ENCODE measurements around the gene SOHLH1. TPM values are rescaled to one million over a fixed set of nuclear protein-coding genes. Genes with fewer than 3 reads are reported as not detected.

SOHLH1 gene
- total RNA-seq, 4 donors from 2014 or later: not detected

DNA sequence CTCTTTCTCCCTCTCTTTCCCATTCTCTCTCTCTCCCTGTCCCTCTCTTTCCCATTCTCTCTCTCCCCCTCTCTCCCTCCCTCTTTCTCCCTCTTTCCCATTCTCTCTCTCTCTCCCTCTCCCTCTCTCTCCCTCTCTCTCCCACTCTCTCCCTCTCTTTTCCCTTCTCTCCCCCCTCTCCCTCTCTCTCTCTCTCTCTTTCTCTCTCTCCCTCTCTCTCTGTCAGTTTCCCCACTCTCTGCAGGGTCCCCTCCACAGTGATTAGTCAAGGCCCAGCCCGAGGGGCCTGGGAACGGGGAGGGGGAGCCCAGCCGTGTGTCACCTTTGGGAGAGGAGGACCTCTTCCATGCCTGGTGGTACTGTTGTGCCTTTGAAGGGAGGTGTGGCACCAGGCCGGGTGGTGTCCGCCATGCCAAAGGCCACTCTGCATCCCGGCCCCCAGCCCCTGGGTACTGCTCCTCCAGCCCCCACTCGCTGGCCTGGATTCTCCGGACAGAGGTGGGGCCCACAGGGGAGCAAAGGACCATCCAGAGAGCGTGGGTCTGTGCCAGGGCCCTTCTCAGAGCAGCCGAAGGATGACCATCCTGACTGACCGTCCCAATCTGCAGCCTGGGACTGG lies 28.1 kb upstream of the SOHLH1 start:
- Histone ChIP-seq H3K4me1 (no peaks in the 10 kb centered on the region), H3K9me3 (no peaks in the 10 kb centered on the region), H3K4me3 (no peak overlapping the region), H3K27ac (no peak overlapping the region), H3K27me3 (no peaks in the 10 kb centered on the region), H3K36me3 (no peaks in the 10 kb centered on the region)
- no peak for DNase-seq
- TF ChIP-seq, protein P1, sequence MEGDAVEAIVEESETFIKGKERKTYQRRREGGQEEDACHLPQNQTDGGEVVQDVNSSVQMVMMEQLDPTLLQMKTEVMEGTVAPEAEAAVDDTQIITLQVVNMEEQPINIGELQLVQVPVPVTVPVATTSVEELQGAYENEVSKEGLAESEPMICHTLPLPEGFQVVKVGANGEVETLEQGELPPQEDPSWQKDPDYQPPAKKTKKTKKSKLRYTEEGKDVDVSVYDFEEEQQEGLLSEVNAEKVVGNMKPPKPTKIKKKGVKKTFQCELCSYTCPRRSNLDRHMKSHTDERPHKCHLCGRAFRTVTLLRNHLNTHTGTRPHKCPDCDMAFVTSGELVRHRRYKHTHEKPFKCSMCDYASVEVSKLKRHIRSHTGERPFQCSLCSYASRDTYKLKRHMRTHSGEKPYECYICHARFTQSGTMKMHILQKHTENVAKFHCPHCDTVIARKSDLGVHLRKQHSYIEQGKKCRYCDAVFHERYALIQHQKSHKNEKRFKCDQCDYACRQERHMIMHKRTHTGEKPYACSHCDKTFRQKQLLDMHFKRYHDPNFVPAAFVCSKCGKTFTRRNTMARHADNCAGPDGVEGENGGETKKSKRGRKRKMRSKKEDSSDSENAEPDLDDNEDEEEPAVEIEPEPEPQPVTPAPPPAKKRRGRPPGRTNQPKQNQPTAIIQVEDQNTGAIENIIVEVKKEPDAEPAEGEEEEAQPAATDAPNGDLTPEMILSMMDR (IDR thresholded peaks at IDR 0.05): no peak
- TF ChIP-seq POLR2A (IDR thresholded peaks at IDR 0.05): no peak

DNA sequence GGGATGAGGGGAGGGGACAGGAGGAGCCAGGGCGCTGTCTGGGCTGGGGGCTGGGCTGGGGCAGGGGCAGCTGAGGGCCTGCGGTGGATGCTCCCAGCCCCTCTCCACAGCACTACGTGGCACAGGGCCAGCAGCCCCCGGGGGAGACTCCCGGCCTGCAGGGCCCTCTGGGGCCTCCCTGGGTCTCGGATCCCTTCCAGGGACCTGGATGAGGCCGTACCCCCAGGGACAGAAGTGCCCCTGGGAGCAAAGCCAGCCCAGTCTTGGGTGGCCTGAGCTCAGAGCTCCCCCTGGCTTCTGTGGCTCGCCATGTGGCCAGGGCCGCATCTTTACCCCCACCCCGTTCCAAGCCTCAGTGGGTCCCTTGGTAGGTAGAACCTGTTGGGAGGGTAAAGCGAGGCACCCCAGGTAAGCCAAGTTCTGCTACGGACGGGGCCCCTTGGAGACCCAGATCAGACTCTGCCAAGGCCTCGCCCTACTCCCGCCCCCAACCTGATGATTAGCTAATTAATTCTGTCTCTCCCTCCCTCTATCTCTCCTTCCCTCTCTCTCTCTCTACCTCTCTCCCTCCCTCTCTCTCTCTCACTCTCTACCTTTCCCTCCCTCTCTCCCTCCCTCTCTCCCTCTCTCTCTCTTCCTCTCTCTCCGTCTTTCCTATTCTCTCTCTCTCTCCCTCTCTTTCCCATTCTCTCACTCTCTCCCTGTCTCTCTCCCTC lies 27.0 kb upstream of the SOHLH1 start:
- Histone ChIP-seq H3K4me3 (no peak overlapping the region), H3K36me3 (no peaks in the 10 kb centered on the region), H3K9me3 (no peaks in the 10 kb centered on the region), H3K27ac (no peak overlapping the region), H3K4me1 (no peaks in the 10 kb centered on the region), H3K27me3 (no peaks in the 10 kb centered on the region)
- TF ChIP-seq POLR2A (IDR thresholded peaks at IDR 0.05): no peak
- TF ChIP-seq, protein P1 (IDR thresholded peaks at IDR 0.05): no peak
- no peak for DNase-seq

DNA sequence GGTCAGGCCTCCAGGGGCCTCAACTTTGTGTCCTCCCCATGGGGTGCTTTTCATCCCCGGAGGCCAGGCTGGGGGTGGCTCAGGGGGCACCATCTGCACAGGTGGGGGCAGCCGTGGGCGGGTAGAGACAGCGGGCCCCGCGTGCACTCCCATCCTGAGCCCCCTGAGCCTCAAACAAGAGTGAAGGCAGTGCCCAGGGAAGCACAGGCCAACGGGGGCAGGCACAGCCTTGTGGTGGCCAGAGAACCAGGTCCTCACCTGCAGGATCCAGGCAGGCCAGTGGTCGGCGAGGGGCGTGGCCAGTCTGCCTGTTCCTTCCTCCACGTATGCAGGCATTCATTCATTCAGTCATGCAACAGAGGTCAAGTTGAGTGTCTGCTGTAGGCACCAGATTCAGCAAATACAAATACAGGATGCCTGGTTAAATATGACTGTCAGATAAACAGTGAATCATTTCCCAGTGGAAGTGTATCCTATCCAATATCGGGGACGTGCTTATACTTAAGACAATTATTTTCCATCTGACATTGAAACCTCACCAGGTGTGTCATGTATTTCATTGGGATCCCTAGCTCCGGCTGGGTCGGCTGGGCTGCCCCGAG lies 25.0 kb upstream of the SOHLH1 start:
- H3K27me3 ChIP-seq: no peaks in the 10 kb centered on the region
- H3K9me3 ChIP-seq: no peaks in the 10 kb centered on the region
- no peak for TF ChIP-seq POLR2A (IDR thresholded peaks at IDR 0.05)
- TF ChIP-seq, protein P1 (IDR thresholded peaks at IDR 0.05): no peak

GRCh38 chr9:135722365-135722764 lies 23.1 kb upstream of the SOHLH1 start:
- Histone ChIP-seq H3K4me3 (no peak overlapping the region), H3K9me3 (no peaks in the 10 kb centered on the region), H3K27ac (no peak overlapping the region), H3K4me1 (no peaks in the 10 kb centered on the region), H3K27me3 (no peaks in the 10 kb centered on the region), H3K36me3 (no peaks in the 10 kb centered on the region)
- DNase-seq: no peak
- no peak for TF ChIP-seq POLR2A (IDR thresholded peaks at IDR 0.05)
- TF ChIP-seq, protein P1 (IDR thresholded peaks at IDR 0.05): no peak

More for the DNA sequence above, 25.0 kb upstream of the SOHLH1 start:
- DNase-seq: no peak
- Histone ChIP-seq H3K4me3 (no peak overlapping the region), H3K4me1 (no peaks in the 10 kb centered on the region), H3K36me3 (no peaks in the 10 kb centered on the region), H3K27ac (no peak overlapping the region)

- H3K4me3 ChIP-seq: no peak overlapping the region
- H3K27ac ChIP-seq: no peak overlapping the region
- no peaks in the 10 kb centered on the region for H3K4me1 ChIP-seq
- no peaks in the 10 kb centered on the region for H3K27me3 ChIP-seq
- H3K36me3 ChIP-seq: no peaks in the 10 kb centered on the region
- TF ChIP-seq, protein P1 (IDR thresholded peaks at IDR 0.05): no peak
- TF ChIP-seq POLR2A (IDR thresholded peaks at IDR 0.05): no peak
- H3K9me3 ChIP-seq: no peaks in the 10 kb centered on the region
- no peak for DNase-seq
These were observed 20.2 kb upstream of the SOHLH1 start for GRCh38 chr9:135719472-135719871.

All from Peyer's patch (tissue), 4 donors.